H1 (cell line): ENCODE data around the gene FGF12. TPM values are rescaled to one million over a fixed set of nuclear protein-coding genes. Genes with fewer than 3 reads are reported as not detected.

Source experiments
- CTCF ChIA-PET: fragments of 300-600 bp; sonication (Branson Sonifier 250); formaldehyde crosslinking; loops from one replicate; lab custom pipeline; 2021; ENCODE audit not compliant: partially characterized antibody; lab: Charles Lee
- POLR2A ChIA-PET: fragments of 300-600 bp; sonication (Branson Sonifier 250); formaldehyde crosslinking; loops from one replicate; lab custom pipeline; 2021; ENCODE audit warnings: inconsistent platforms; ENCODE audit not compliant: partially characterized antibody; lab: Charles Lee
- DNase-seq, 2 experiments: peaks; one replicate each; pipeline versions ENCODE4 v3.0.0 to v3.0.0-alpha.2; 2010 to 2022; ENCODE audit warnings: low spot score in 2 of 2, low read depth in 1 of 2, mixed read lengths in 1 of 2
- FAIRE-seq: peaks from 2 replicates; lab custom pipeline; 2011; peaks lifted over from hg19 to GRCh38; lab: Jason Lieb, UNC
- H2AFZ ChIP-seq: 2 replicates; pipeline ENCODE4 v1.8.1; 2012; ENCODE audit warnings: low read length, inconsistent platforms
- H2AK5ac ChIP-seq: 2 replicates; pipeline ENCODE4 v1.6.1; 2013; ENCODE audit warnings: low read depth, low read length
- H2BK120ac ChIP-seq: replicated peaks from 2 replicates; pipeline ENCODE3; 2013; ENCODE audit warnings: low read depth, low read length, inconsistent platforms
- H2BK12ac ChIP-seq: 2 replicates; pipeline ENCODE4 v1.6.1; 2013; ENCODE audit warnings: low read depth, low read length
- H2BK15ac ChIP-seq: 2 replicates; pipeline ENCODE4 v1.6.1; 2013; ENCODE audit warnings: low read length
- H2BK20ac ChIP-seq: 2 replicates; pipeline ENCODE4 v1.6.1; 2013; ENCODE audit warnings: low read length
- H2BK5ac ChIP-seq: 2 replicates; pipeline ENCODE4 v1.6.1; 2013; ENCODE audit warnings: low read depth, low read length
- H3K14ac ChIP-seq: 2 replicates; pipeline ENCODE4 v1.6.1; 2013; ENCODE audit warnings: inconsistent platforms; ENCODE audit not compliant: insufficient read length
- H3K18ac ChIP-seq: 2 replicates; pipeline ENCODE4 v1.6.1; 2013; ENCODE audit warnings: low read length; ENCODE audit errors: extremely low read depth
- H3K23ac ChIP-seq: 2 replicates; pipeline ENCODE4 v1.6.1; 2013; ENCODE audit warnings: inconsistent platforms; ENCODE audit not compliant: insufficient read length
- H3K23me2 ChIP-seq: 2 replicates; pipeline ENCODE4 v1.6.1; 2013; ENCODE audit warnings: low read depth, low read length
- H3K27ac ChIP-seq: 2 replicates; pipeline ENCODE4 v1.6.1; 2011; ENCODE audit warnings: low read depth, low read length, inconsistent platforms
- H3K27me3 ChIP-seq, 4 experiments: replicated peaks in 1 of 4; 1 replicate in 1 of 4; 2 replicates in 3 of 4; pipeline versions ENCODE4 v1.6.1 to v1.8.1; 2011 to 2013; ENCODE audit warnings: low read length in 3 of 4, mild to moderate bottlenecking in 3 of 4, inconsistent platforms in 2 of 4, mixed read lengths in 2 of 4, moderate library complexity in 1 of 4; ENCODE audit not compliant: control insufficient read depth in 3 of 4, insufficient read depth in 3 of 4; ENCODE audit errors: extremely low read depth in 1 of 4
- H3K36me3 ChIP-seq, 4 experiments: 2 replicates each; pipeline versions ENCODE4 v1.6.1 to v1.8.1; 2011 to 2013; ENCODE audit warnings: mild to moderate bottlenecking in 4 of 4, low read length in 3 of 4, moderate library complexity in 2 of 4, control low read depth in 1 of 4, inconsistent platforms in 1 of 4; ENCODE audit not compliant: insufficient read depth in 4 of 4, control insufficient read depth in 2 of 4
- H3K4ac ChIP-seq: replicated peaks from 2 replicates; pipeline ENCODE3; 2013; ENCODE audit warnings: low read length, low read depth, mixed read lengths, inconsistent platforms; ENCODE audit not compliant: insufficient read length
- H3K4me1 ChIP-seq, 4 experiments: replicated peaks in 1 of 4; 1 replicate in 1 of 4; 2 replicates in 3 of 4; pipeline versions ENCODE4 v1.6.1 to v1.8.1; 2011 to 2013; ENCODE audit warnings: low read length in 3 of 4, inconsistent platforms in 2 of 4, mixed read lengths in 1 of 4; ENCODE audit not compliant: insufficient read depth in 4 of 4, control insufficient read depth in 3 of 4
- H3K4me2 ChIP-seq, 2 experiments: 2 replicates each; pipeline versions ENCODE4 v1.6.1 to v1.8.1; 2011 to 2013; ENCODE audit warnings: low read depth in 2 of 2, low read length in 2 of 2, control low read depth in 1 of 2, inconsistent platforms in 1 of 2, mild to moderate bottlenecking in 1 of 2; ENCODE audit not compliant: insufficient read depth in 1 of 2
- H3K4me3 ChIP-seq, 4 experiments: fragments of 200-600, 300-600 bp in 1 of 4; sonication (generic), shearing (Covaris generic), sonication (Bioruptor Twin) in 1 of 4; 2 replicates each; pipeline versions ENCODE4 v1.5.1 to v1.8.1; 2011 to 2016; ENCODE audit warnings: low read length in 4 of 4, low read depth in 3 of 4, control low read depth in 2 of 4, inconsistent platforms in 2 of 4, mild to moderate bottlenecking in 2 of 4, mixed read lengths in 1 of 4, moderate library complexity in 1 of 4; ENCODE audit not compliant: insufficient read depth in 2 of 4; ENCODE audit errors: extremely low read depth in 1 of 4
- H3K56ac ChIP-seq: replicated peaks from 2 replicates; pipeline ENCODE3; 2013; ENCODE audit warnings: low read depth, mild to moderate bottlenecking, mixed read lengths, low read length, inconsistent platforms; ENCODE audit not compliant: insufficient read length
- H3K79me1 ChIP-seq: 2 replicates; pipeline ENCODE4 v1.6.1; 2013; ENCODE audit warnings: low read depth, low read length, control low read depth
- H3K79me2 ChIP-seq, 2 experiments: 2 replicates each; pipeline versions ENCODE4 v1.6.1 to v1.8.1; 2012 to 2013; ENCODE audit warnings: low read length in 2 of 2, mild to moderate bottlenecking in 2 of 2, inconsistent platforms in 1 of 2; ENCODE audit not compliant: insufficient read depth in 2 of 2, control insufficient read depth in 1 of 2
- H3K9ac ChIP-seq, 4 experiments: replicated peaks in 1 of 4; 1 replicate in 1 of 4; 2 replicates in 3 of 4; pipeline versions ENCODE4 v1.6.1 to v1.8.1; 2011 to 2013; ENCODE audit warnings: low read depth in 3 of 4, low read length in 3 of 4, control low read depth in 2 of 4, mild to moderate bottlenecking in 2 of 4, moderate library complexity in 2 of 4, inconsistent platforms in 1 of 4; ENCODE audit errors: extremely low read depth in 1 of 4
- H3K9me3 ChIP-seq, 2 experiments: 2 replicates each; pipeline versions ENCODE4 v1.6.1 to v1.8.1; 2012 to 2013; ENCODE audit warnings: mild to moderate bottlenecking in 2 of 2, moderate library complexity in 2 of 2, control low read depth in 1 of 2, inconsistent platforms in 1 of 2, low read depth in 1 of 2, low read length in 1 of 2, mixed read lengths in 1 of 2; ENCODE audit not compliant: insufficient read depth in 2 of 2
- H4K20me1 ChIP-seq, 2 experiments: replicated peaks in 1 of 2; 2 replicates each; pipeline versions ENCODE3 to v1.8.1; 2011 to 2013; ENCODE audit warnings: inconsistent platforms in 2 of 2, low read length in 2 of 2, mild to moderate bottlenecking in 1 of 2; ENCODE audit not compliant: insufficient read depth in 2 of 2, control insufficient read depth in 1 of 2
- H4K5ac ChIP-seq: 2 replicates; pipeline ENCODE4 v1.6.1; 2013; ENCODE audit warnings: low read length, low read depth, mixed read lengths, inconsistent platforms; ENCODE audit not compliant: insufficient read length
- H4K8ac ChIP-seq: 2 replicates; pipeline ENCODE4 v1.8.0; 2013; ENCODE audit warnings: mild to moderate bottlenecking, moderate library complexity, low read length, inconsistent platforms; ENCODE audit not compliant: insufficient read depth; ENCODE audit errors: extremely low read depth
- H4K91ac ChIP-seq: replicated peaks from 2 replicates; pipeline ENCODE3; 2013; ENCODE audit warnings: low read length, mixed read lengths, inconsistent platforms; ENCODE audit not compliant: insufficient read length
- CEBPB ChIP-seq: IDR thresholded peaks from 2 replicates; pipeline ENCODE4 v1.6.1; 2012; ENCODE audit warnings: low read depth, low read length
- CHD2 ChIP-seq: IDR thresholded peaks from 2 replicates; pipeline ENCODE4 v1.6.1; 2012; ENCODE audit warnings: low read length, improper control_type of control experiment
- JUN ChIP-seq: IDR thresholded peaks from 2 replicates; pipeline ENCODE4 v1.6.1; 2011; ENCODE audit warnings: low read depth, mild to moderate bottlenecking, improper control_type of control experiment, low read length
- POLR2AphosphoS5 ChIP-seq: IDR thresholded peaks from 2 replicates; pipeline ENCODE4 v1.6.1; 2011; ENCODE audit warnings: low read depth, low read length
- POU5F1 ChIP-seq: IDR thresholded peaks from 2 replicates; pipeline ENCODE4 v1.6.1; 2011; ENCODE audit warnings: low read depth, mild to moderate bottlenecking, low read length, moderate library complexity
- RAD21 ChIP-seq, 2 experiments: IDR thresholded peaks in 1 of 2; conservative IDR thresholded peaks in 1 of 2; 2 replicates each; pipeline ENCODE4 v1.6.1; 2011; ENCODE audit warnings: low read depth in 2 of 2, low read length in 2 of 2, improper control_type of control experiment in 1 of 2, inconsistent platforms in 1 of 2, mild to moderate bottlenecking in 1 of 2, moderate library complexity in 1 of 2
- SIRT6 ChIP-seq: IDR thresholded peaks from one replicate; pipeline ENCODE4 v1.7.1; 2012; ENCODE audit warnings: low read length, inconsistent platforms
- TEAD4 ChIP-seq: IDR thresholded peaks from 2 replicates; pipeline ENCODE4 v1.6.1; 2012; ENCODE audit warnings: low read depth, low read length, inconsistent platforms, mixed read lengths
- WGBS, 2 experiments: shearing (Covaris generic) in 1 of 2; methylation state at CpG; one replicate each; pipeline versions ENCODE4 v1.1.6 to v1.1.7; 2013 to 2015; ENCODE audit warnings: low lambda C conversion rate in 2 of 2, mixed read lengths in 2 of 2, inconsistent platforms in 1 of 2, low coverage in 1 of 2, missing lambda C conversion rate in 1 of 2; ENCODE audit not compliant: insufficient replicate concordance in 2 of 2, insufficient coverage in 1 of 2, insufficient read length in 1 of 2; ENCODE audit errors: extremely low coverage in 1 of 2, missing lambda C conversion rate in 1 of 2; 5-methylcytosine and 5-hydroxymethylcytosine counted together
- polyA plus RNA-seq, 7 experiments: library from polyadenylated mRNA; depleted of rRNA in 3 of 7; stranded (reverse) in 5 of 7; unstranded in 2 of 7; fragments of >200 nt in 5 of 7; fragments of 200-250 nt in 2 of 7; gene quantifications; 1 replicate in 5 of 7; 2 replicates in 1 of 7; 4 replicates in 1 of 7; pipeline versions ENCODE4 v1.2.1 to v1.2.3, GENCODE V29; 2011 to 2013; ENCODE audit warnings: missing spikeins in 2 of 7, mixed read lengths in 2 of 7
- total RNA-seq: library from RNA; stranded (reverse); fragmentation: NEBNext Ultra II Directional; extraction: Animal tissue kit (Norgen Biotek cat#: 25700); gene quantifications from 2 replicates; pipeline ENCODE4 v1.2.1, GENCODE V29; 2021
- TF ChIP-seq, protein P1 (sequence below), 3 experiments: IDR thresholded peaks; 1 replicate in 2 of 3; 2 replicates in 1 of 3; pipeline versions ENCODE4 v1.5.1 to v1.6.1; 2011; ENCODE audit warnings: low read length in 3 of 3, mild to moderate bottlenecking in 3 of 3, inconsistent platforms in 2 of 3, low read depth in 1 of 3, moderate library complexity in 1 of 3; ENCODE audit not compliant: insufficient read depth in 1 of 3; ENCODE audit errors: control extremely low read depth in 1 of 3

Gene FGF12
- total and polyA plus RNA-seq, 2 of the 8 experiments (the other 6 are each of a cell fraction or from before 2014, with no cell fraction given): 4.1 to 16.6 TPM

DNA sequence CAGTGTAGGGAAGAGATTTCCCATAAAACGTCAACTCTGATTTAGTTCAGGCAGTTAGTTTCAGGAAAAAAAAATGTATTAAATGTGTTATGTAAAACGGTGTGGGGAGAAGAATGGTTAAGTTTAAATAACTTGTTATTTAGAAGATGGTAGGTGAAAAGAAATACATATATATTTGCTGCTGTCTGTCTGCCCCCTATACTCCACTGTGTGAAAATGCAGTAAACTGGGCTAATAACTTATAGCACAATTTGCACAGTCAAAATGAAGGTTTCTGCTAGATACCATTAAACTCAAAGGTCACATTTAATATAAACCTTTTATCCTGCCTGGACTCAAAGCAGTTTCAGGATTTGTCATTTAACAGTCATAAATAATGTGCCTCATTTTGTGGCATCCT is 515.0 kb downstream of the FGF12 start:
- no peak overlapping the region for H3K4me2 ChIP-seq
- H3K79me2 ChIP-seq: no peaks in the 10 kb centered on the region
- H3K23ac ChIP-seq: no peak overlapping the region
- H3K9me3 ChIP-seq: no peaks in the 10 kb centered on the region
- no peak overlapping the region for H4K8ac ChIP-seq
- no peak overlapping the region for H3K14ac ChIP-seq
- H2BK12ac ChIP-seq: no peak overlapping the region
- DNase-seq: no peak
- H3K56ac ChIP-seq: no peak overlapping the region
- H2AK5ac ChIP-seq: no peak overlapping the region
- peaks cover 0 to 5% (median 2%) of the 10 kb centered on the region in 4 experiments; a peak in 3 of 7 replicates for H3K4me1 ChIP-seq
- no peaks in the 10 kb centered on the region for H3K36me3 ChIP-seq
- 65 to 100% methylated on average over 1 to 2 of the region's 2 CpGs for whole genome bisulfite sequencing, 2 experiments
- no peaks in the 10 kb centered on the region for H3K27me3 ChIP-seq
- H3K4ac ChIP-seq: no peak overlapping the region
- H2BK15ac ChIP-seq: no peak overlapping the region
- H2BK120ac ChIP-seq: no peak overlapping the region
- H3K4me3 ChIP-seq: no peak overlapping the region
- no peaks in the 10 kb centered on the region for H3K23me2 ChIP-seq
- no peak overlapping the region for H4K91ac ChIP-seq
- no peak overlapping the region for H4K5ac ChIP-seq
- no peak overlapping the region for H3K27ac ChIP-seq
- ChIA-PET POLR2A (no interaction called here), CTCF (interaction anchor here (0.6 to 2.6 kb wide), 18 partner anchors 10 to 329 kb away, joined by 3 to 14 read pairs (median 4); no protein-coding TSS in a partner anchor)
- no peaks in the 10 kb centered on the region for H3K79me1 ChIP-seq
- no peak overlapping the region for H3K18ac ChIP-seq
- H3K9ac ChIP-seq: no peak overlapping the region
- no peak overlapping the region for H2BK20ac ChIP-seq
- FAIRE-seq: no peak
- H4K20me1 ChIP-seq: no peaks in the 10 kb centered on the region
- no peak overlapping the region for H2AFZ ChIP-seq
- H2BK5ac ChIP-seq: no peak overlapping the region
- TF ChIP-seq TEAD4 (no peak), SIRT6 (no peak), POU5F1 (no peak), JUN (no peak), RAD21 (IDR thresholded peaks at IDR 0.05 in 1 of 2, conservative IDR thresholded peaks at IDR 0.05 in 1 of 2; ENCODE audit: low read depth in 2 of 2, low read length in 2 of 2) (peak in 1 of 2 experiments; percentile 13; a peak in 1 of 4 replicates), CEBPB (no peak), CHD2 (no peak), POLR2AphosphoS5 (no peak)
- TF ChIP-seq, protein P1, sequence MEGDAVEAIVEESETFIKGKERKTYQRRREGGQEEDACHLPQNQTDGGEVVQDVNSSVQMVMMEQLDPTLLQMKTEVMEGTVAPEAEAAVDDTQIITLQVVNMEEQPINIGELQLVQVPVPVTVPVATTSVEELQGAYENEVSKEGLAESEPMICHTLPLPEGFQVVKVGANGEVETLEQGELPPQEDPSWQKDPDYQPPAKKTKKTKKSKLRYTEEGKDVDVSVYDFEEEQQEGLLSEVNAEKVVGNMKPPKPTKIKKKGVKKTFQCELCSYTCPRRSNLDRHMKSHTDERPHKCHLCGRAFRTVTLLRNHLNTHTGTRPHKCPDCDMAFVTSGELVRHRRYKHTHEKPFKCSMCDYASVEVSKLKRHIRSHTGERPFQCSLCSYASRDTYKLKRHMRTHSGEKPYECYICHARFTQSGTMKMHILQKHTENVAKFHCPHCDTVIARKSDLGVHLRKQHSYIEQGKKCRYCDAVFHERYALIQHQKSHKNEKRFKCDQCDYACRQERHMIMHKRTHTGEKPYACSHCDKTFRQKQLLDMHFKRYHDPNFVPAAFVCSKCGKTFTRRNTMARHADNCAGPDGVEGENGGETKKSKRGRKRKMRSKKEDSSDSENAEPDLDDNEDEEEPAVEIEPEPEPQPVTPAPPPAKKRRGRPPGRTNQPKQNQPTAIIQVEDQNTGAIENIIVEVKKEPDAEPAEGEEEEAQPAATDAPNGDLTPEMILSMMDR (IDR thresholded peaks at IDR 0.05; ENCODE audit: control extremely low read depth in 1 of 3, insufficient read depth in 1 of 3, low read depth in 1 of 3, low read length in 3 of 3): peak in 1 of 3 experiments; percentile 16; a peak in 1 of 4 replicates
